AG10803 (cell line): ENCODE data around the gene BAG2.

Source experiments
- DNase-seq: peaks from one replicate; pipeline ENCODE4 v3.0.0; 2010; ENCODE audit warnings: low read depth
- H3K4me3 ChIP-seq: 2 replicates; pipeline ENCODE4 v1.5.1; 2011; ENCODE audit warnings: mild to moderate bottlenecking, low read length, control low read depth
- TF ChIP-seq, protein P1 (sequence below): conservative IDR thresholded peaks from 2 replicates; pipeline ENCODE4 v1.5.1; 2011; ENCODE audit warnings: mild to moderate bottlenecking, low read length, control low read depth, inconsistent platforms

Gene BAG2

DNA sequence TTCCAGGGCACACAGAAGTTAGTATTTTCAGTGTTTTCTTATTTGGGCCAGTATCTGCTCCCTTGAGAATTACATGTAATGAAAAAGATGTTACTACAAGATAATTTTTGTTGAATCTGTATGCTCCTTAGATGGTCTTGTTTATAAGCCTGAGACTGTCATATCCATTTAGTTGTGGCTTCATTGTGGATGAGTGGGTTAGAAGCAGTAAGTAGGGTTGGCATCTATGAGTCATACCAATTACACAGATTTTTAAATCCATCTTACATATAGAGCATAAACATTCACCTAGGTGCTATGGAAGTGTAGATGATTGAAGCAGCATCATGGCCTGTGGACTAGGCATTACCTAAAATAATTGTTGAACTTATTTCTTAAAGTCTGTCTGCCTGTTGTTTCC lies 13.5 kb upstream of the BAG2 start:
- H3K4me3 ChIP-seq = no peak overlapping the region
- no peak for DNase-seq
- TF ChIP-seq, protein P1, sequence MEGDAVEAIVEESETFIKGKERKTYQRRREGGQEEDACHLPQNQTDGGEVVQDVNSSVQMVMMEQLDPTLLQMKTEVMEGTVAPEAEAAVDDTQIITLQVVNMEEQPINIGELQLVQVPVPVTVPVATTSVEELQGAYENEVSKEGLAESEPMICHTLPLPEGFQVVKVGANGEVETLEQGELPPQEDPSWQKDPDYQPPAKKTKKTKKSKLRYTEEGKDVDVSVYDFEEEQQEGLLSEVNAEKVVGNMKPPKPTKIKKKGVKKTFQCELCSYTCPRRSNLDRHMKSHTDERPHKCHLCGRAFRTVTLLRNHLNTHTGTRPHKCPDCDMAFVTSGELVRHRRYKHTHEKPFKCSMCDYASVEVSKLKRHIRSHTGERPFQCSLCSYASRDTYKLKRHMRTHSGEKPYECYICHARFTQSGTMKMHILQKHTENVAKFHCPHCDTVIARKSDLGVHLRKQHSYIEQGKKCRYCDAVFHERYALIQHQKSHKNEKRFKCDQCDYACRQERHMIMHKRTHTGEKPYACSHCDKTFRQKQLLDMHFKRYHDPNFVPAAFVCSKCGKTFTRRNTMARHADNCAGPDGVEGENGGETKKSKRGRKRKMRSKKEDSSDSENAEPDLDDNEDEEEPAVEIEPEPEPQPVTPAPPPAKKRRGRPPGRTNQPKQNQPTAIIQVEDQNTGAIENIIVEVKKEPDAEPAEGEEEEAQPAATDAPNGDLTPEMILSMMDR = no peak

DNA sequence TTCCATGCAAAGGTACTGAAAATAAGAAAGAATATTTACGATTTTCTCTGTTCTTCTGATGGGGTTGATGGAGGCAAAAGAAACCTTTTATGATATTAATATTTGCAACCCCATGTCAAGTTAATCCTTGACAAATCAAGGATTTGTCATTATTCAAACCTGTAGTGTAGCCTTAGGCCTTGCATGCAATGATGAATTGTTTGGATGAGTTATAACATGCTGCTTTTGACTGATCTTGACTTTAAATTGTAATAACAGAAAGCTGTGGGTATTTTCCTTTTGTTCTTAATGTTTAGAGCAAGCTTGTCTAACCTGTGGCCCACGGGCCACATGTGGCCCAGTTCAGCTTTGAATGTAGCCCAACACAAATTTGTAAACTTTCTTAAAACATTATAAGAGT lies 13.0 kb upstream of the BAG2 start:
- DNase-seq = no peak
- no peak overlapping the region for H3K4me3 ChIP-seq

DNA sequence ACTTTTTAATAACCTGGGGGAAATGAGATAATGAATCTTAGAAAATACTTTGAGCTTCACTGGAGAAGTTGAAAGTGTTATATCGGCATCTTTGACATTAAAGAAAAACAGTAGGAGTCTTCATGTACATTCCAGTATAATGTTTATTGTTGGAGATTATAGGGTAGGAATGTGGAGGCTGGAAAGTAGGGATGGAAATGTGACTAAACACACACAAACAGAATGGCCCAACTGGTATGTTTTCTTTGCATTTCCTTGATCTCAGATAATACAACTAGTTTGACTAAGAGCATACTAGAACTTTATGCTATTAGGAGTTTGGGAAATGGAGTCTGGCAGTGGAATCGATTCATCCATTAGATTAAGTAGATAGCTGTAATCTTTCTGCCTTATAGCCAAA lies 10.1 kb upstream of the BAG2 start:
- H3K4me3 ChIP-seq = no peak overlapping the region
- TF ChIP-seq, protein P1 = no peak

More for the DNA sequence above, 13.0 kb upstream of the BAG2 start:
- TF ChIP-seq, protein P1 = no peak

GRCh38 chr6:57162516-57162915 lies 9.6 kb upstream of the BAG2 start:
- no peak for DNase-seq
- TF ChIP-seq, protein P1 = no peak

More for the DNA sequence above, 10.1 kb upstream of the BAG2 start:
- no peak for DNase-seq

GRCh38 chr6:57163956-57164355 lies 8.2 kb upstream of the BAG2 start:
- no peak overlapping the region for H3K4me3 ChIP-seq
- TF ChIP-seq, protein P1 = no peak
- no peak for DNase-seq

More at GRCh38 chr6:57162516-57162915, 9.6 kb upstream of the BAG2 start:
- no peak overlapping the region for H3K4me3 ChIP-seq

- TF ChIP-seq, protein P1 = no peak
- no peak overlapping the region for H3K4me3 ChIP-seq
- DNase-seq = no peak
Observed at GRCh38 chr6:57165080-57165479, 7.0 kb upstream of the BAG2 start.

- TF ChIP-seq, protein P1 = no peak
- H3K4me3 ChIP-seq = peak overlapping the region; percentile 92
- no peak for DNase-seq
Observed at GRCh38 chr6:57173056-57173885, 1.1 kb downstream of the BAG2 start.
